AG04450 (cell line): ENCODE data around the gene NADSYN1. TPM values are rescaled to one million over a fixed set of nuclear protein-coding genes. Genes with fewer than 3 reads are reported as not detected.
"Not testable (repeated sequence)": the region's sequence is repeated elsewhere in the genome, so short reads cannot be mapped to it uniquely, and the experiment has no call there.

Experiments used
- CTCF ChIA-PET: fragments of 300-600, 350-600 bp; formaldehyde crosslinking; extraction: SDS; loops from one replicate; lab custom pipeline; 2022; ENCODE audit warnings: antibody characterized with exemption, inconsistent platforms; lab: Charles Lee
- POLR2A ChIA-PET: fragments of 350-600 bp; formaldehyde crosslinking; extraction: SDS; loops from one replicate; lab custom pipeline; 2021; ENCODE audit warnings: antibody characterized with exemption, inconsistent platforms; lab: Yijun Ruan, JAX
- DNase-seq: peaks from one replicate; pipeline ENCODE4 v3.0.0-alpha.2; 2011; ENCODE audit warnings: low read depth, low spot score
- H3K27ac ChIP-seq: one replicate; pipeline ENCODE4 v1.5.1; 2012; ENCODE audit warnings: low read depth, low read length, control low read depth
- H3K27me3 ChIP-seq: one replicate; pipeline ENCODE4 v1.6.0; 2012; ENCODE audit warnings: low read length; ENCODE audit not compliant: control insufficient read depth, insufficient read depth
- H3K4me3 ChIP-seq: 2 replicates; pipeline ENCODE4 v1.5.1; 2011; ENCODE audit warnings: mild to moderate bottlenecking, low read depth, low read length, control low read depth
- H3K9me3 ChIP-seq: 2 replicates; pipeline ENCODE4 v1.5.1; 2012; ENCODE audit warnings: low read length; ENCODE audit not compliant: control insufficient read depth, insufficient read depth
- polyA plus RNA-seq: library from polyadenylated mRNA; depleted of rRNA; stranded (reverse); fragments of >200 nt; gene quantifications from 2 replicates; pipeline ENCODE4 v1.2.3, GENCODE V29; 2011
- TF ChIP-seq, protein P1 (sequence below): IDR thresholded peaks from 2 replicates; pipeline ENCODE4 v1.5.1; 2011; ENCODE audit warnings: low read depth, low read length, control low read depth, inconsistent platforms

The NADSYN1 gene
- polyA plus RNA-seq, 1 experiment, result 39.0 TPM

DNA sequence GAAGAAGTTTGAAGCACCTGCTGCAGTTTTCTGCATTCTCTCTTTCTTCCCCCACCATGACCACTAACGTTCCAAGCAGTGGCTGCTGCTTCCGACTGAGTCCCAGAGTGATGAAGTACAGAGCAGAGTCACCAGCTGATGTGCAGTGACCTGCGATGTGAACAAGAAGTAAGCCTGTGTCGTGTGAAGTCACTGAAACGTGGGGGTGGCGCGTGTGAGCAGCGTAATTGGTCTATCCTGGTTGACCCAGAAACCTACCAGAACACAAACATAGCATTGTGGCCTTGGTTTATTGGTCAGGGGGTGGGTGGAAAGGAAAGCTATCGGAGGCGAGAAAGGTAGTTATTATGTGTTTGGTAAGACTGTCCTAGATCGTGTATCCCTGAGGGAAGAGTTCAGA, 77.6 kb downstream of the NADSYN1 start:
- Histone ChIP-seq H3K9me3 (no peaks in the 10 kb centered on the region), H3K27me3 (no peaks in the 10 kb centered on the region), H3K27ac (no peak overlapping the region), H3K4me3 (no peak overlapping the region)
- ChIA-PET CTCF (no interaction called here), POLR2A (no interaction called here)
- TF ChIP-seq, protein P1, sequence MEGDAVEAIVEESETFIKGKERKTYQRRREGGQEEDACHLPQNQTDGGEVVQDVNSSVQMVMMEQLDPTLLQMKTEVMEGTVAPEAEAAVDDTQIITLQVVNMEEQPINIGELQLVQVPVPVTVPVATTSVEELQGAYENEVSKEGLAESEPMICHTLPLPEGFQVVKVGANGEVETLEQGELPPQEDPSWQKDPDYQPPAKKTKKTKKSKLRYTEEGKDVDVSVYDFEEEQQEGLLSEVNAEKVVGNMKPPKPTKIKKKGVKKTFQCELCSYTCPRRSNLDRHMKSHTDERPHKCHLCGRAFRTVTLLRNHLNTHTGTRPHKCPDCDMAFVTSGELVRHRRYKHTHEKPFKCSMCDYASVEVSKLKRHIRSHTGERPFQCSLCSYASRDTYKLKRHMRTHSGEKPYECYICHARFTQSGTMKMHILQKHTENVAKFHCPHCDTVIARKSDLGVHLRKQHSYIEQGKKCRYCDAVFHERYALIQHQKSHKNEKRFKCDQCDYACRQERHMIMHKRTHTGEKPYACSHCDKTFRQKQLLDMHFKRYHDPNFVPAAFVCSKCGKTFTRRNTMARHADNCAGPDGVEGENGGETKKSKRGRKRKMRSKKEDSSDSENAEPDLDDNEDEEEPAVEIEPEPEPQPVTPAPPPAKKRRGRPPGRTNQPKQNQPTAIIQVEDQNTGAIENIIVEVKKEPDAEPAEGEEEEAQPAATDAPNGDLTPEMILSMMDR, result no peak
- no peak for DNase-seq

DNA sequence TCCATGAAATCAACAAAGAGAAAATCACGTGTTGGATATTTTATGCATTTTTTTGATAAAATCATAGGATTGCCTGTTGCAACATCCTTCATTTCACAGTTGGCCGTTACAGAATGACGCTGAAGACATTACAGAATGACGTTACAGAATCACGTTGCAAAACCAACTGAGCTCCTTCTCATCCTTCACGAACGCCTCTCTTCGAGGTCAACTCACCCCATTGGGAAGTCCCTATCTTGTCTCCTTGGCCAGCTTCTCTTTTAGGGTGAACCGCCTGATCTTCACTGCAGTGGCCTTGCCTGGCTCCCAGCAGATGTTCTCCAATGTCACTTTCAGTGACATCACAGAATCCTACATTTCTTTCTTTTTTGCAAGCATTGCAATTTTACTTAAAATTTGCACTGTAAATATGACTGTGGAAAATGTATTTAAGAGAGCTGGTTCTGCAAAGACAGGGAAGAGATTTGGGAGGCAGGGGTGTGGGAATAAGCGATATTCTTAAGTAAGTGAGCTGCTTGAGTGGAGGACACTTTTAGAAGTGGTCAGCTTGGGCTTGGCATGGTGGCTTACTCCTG, 79.1 kb downstream of the NADSYN1 start:
- CTCF ChIA-PET, result interaction anchor here (1.2 kb wide), 1 partner anchor 48 kb away, joined by 4 read pairs; no protein-coding TSS in a partner anchor
- no peak overlapping the region for H3K4me3 ChIP-seq
- TF ChIP-seq, protein P1, result no peak
- no peak overlapping the region for H3K27ac ChIP-seq
- peaks cover 2% of the 10 kb centered on the region for H3K27me3 ChIP-seq
- POLR2A ChIA-PET, result no interaction called here
- no peak for DNase-seq
- H3K9me3 ChIP-seq, result no peaks in the 10 kb centered on the region

DNA sequence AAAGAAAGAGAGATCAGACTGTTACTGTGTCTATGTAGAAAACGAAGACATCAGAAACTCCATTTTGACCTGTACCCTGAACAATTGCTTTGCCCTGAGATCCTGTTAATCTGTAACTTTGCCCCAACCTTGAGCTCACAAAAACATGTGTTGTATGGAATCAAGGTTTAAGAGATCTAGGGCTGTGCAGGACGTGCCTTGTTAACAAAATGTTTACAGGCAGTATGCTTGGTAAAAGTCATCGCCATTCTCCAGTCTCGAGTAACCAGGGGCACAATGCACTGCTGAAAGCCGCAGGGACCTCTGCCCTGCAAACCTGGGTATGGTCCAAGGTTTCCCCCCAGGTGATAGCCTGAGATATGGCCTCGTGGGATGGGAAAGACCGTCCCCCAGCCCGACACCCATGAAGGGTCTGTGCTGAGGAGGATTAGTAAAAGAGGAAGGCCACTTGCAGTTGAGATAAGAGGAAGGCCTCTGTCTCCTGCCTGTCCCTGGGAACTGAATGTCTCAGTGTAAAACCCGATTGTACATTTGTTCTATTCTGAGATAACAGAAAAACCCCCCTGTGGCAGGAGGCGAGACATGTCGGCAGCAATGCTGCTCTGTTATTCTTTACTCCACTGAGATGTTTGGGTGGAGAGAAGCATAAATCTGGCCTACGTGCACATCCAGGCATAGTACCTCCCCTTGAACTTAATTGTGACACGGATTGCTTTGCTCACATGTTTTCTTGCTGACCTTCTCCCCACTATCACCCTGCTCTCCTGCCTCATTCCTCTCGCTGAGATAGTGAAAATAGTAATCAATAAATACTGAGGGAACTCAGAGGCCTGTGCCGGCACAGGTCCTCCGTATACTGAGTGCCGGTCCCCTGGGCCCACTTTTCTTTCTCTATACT, 82.0 kb downstream of the NADSYN1 start:
- DNase-seq, CTCF ChIA-PET, POLR2A ChIA-PET, H3K4me3 ChIP-seq, H3K27ac ChIP-seq, H3K9me3 ChIP-seq, H3K27me3 ChIP-seq: not testable (repeated sequence)

DNA sequence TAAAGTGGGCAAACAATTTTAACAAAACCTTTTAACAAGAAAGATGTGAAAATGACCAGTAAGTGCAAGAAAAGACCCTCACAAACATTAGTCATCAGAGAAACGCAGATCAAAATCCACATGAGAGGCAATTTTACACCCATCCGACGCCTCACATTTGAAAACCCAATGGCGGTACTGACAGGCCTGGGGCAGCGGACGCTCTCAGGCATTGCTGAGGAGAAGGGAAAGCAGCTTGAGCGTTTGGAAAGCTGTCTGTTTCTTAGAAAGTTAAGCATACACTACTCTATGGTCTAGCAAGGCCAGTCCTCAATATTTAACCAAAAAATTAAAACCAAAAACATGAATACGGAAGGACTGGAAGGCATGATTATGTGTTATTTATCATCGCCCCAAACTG, 82.8 kb downstream of the NADSYN1 start:
- ChIA-PET CTCF (no interaction called here), POLR2A (no interaction called here)
- Histone ChIP-seq H3K27me3 (peaks cover 2% of the 10 kb centered on the region), H3K9me3 (no peaks in the 10 kb centered on the region), H3K27ac (no peak overlapping the region), H3K4me3 (no peak overlapping the region)
- DNase-seq, result no peak
- TF ChIP-seq, protein P1, result no peak

DNA sequence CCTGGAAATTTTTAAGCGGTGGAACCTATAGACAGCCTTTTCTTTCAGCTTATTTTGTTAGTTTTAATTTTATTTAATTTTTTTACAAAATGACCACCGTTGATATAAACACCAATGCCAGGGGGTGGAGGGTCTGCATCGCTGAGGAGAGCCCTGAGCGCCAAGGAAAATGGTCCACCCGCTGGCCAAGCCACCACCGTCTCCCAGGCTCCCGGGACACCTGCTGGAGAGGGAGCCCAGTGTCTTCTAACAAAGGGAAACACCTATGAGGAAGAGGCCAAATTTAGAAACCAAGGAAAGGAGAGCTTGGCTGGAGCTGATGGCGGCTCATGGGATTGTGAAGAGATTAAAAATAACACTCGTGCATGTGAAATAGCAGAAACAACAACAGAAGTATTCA, 84.5 kb downstream of the NADSYN1 start:
- POLR2A ChIA-PET, result no interaction called here
- H3K27me3 ChIP-seq, result peaks cover 2% of the 10 kb centered on the region
- DNase-seq, result no peak
- H3K4me3 ChIP-seq, result no peak overlapping the region
- TF ChIP-seq, protein P1, result no peak
- H3K9me3 ChIP-seq, result no peaks in the 10 kb centered on the region
- no peak overlapping the region for H3K27ac ChIP-seq
- CTCF ChIA-PET, result no interaction called here

DNA sequence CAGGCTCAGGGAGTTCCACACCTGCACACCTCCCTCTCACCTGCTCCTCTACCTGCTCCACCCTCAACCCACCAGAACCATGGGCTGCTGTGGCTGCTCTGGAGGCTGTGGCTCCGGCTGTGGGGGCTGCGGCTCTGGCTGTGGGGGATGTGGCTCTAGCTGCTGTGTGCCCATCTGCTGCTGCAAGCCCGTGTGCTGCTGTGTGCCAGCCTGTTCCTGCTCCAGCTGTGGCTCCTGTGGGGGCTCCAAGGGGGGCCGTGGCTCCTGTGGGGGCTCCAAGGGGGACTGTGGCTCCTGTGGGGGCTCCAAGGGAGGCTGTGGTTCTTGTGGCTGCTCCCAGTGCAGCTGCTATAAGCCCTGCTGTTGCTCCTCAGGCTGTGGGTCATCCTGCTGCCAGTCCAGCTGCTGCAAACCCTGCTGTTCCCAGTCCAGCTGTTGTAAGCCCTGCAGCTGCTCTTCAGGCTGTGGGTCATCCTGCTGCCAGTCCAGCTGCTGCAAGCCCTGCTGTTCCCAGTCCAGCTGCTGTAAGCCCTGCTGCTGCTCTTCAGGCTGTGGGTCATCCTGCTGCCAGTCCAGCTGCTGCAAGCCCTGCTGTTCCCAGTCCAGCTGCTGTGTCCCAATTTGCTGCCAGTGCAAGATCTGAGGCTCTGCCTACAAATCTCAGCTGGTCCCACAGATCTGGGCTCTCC, 85.1 kb downstream of the NADSYN1 start, which contains the start of gene KRTAP5-8:
KRTAP5-8 (plus strand) TSS at position 49 of the 689 bp plus-strand sequence; CDS start at position 80, 31 bp downstream.
- H3K27ac ChIP-seq, POLR2A ChIA-PET, DNase-seq, H3K27me3 ChIP-seq, H3K4me3 ChIP-seq, H3K9me3 ChIP-seq, CTCF ChIA-PET: not testable (repeated sequence)
